Iris pigment epithelial cell (primary cell): Measurements from ENCODE around the gene DUSP11.
"Not testable (repeated sequence)": the region's sequence is repeated elsewhere in the genome, so short reads cannot be mapped to it uniquely, and the experiment has no call there.

Experiments used
- DNase-seq: peaks from one replicate; pipeline ENCODE4 v3.0.0-alpha.2; 2011; ENCODE audit warnings: low read depth

DUSP11 gene

GRCh38 chr2:73779467-73780236 lies at the start of gene DUSP11:
Gene DUSP11, minus strand, starts transcription at chr2:73780103. Its CDS starts 129 bp downstream, at chr2:73779974.
- DNase-seq = peak; percentile 91

- DNase-seq = peak; percentile 96
Observed at GRCh38 chr2:73828818-73829570, 49.1 kb upstream of the DUSP11 start, which contains the start of gene STAMBP. Gene STAMBP, plus strand, starts transcription at chr2:73828961. Its CDS starts 1,896 bp downstream, at chr2:73830857.

GRCh38 chr2:73828389-73828817 lies 48.5 kb upstream of the DUSP11 start:
- no peak for DNase-seq

GRCh38 chr2:73827660-73828388 lies 47.9 kb upstream of the DUSP11 start:
- DNase-seq = no peak

- DNase-seq = peak; percentile 65
Observed at GRCh38 chr2:73827018-73827417, 47.1 kb upstream of the DUSP11 start.

GRCh38 chr2:73825408-73825807 lies 45.5 kb upstream of the DUSP11 start:
- DNase-seq = no peak

GRCh38 chr2:73823916-73824523 lies 44.1 kb upstream of the DUSP11 start:
- DNase-seq = peak; percentile 88

GRCh38 chr2:73823416-73823815 lies 43.5 kb upstream of the DUSP11 start:
- no peak for DNase-seq

- no peak for DNase-seq
Observed at GRCh38 chr2:73822991-73823390, 43.1 kb upstream of the DUSP11 start.

GRCh38 chr2:73822276-73822675 lies 42.4 kb upstream of the DUSP11 start:
- no peak for DNase-seq

- no peak for DNase-seq
Observed at GRCh38 chr2:73821669-73822068, 41.8 kb upstream of the DUSP11 start.

GRCh38 chr2:73821227-73821626 lies 41.3 kb upstream of the DUSP11 start:
- no peak for DNase-seq

- no peak for DNase-seq
Observed at GRCh38 chr2:73818296-73818695, 38.4 kb upstream of the DUSP11 start.

- DNase-seq = no peak
Observed at GRCh38 chr2:73812635-73813034, 32.7 kb upstream of the DUSP11 start.

GRCh38 chr2:73811878-73812277 lies 32.0 kb upstream of the DUSP11 start:
- DNase-seq = no peak

- DNase-seq = not testable (repeated sequence)
Observed at GRCh38 chr2:73783883-73784282, 4.0 kb upstream of the DUSP11 start, which contains the start of gene C2orf78. Gene C2orf78, plus strand, starts transcription at chr2:73784183. Its CDS starts 127 bp downstream, at chr2:73784310.

- not testable (repeated sequence) for DNase-seq
Observed at GRCh38 chr2:73783402-73783801, 3.5 kb upstream of the DUSP11 start.

- no peak for DNase-seq
Observed at GRCh38 chr2:73780237-73780582, 307 bp upstream of the DUSP11 start.

GRCh38 chr2:73778867-73779466 lies 936 bp downstream of the DUSP11 start:
- DNase-seq = not testable (repeated sequence)

GRCh38 chr2:73776869-73777519 lies 2.9 kb downstream of the DUSP11 start:
- peak; percentile 81 for DNase-seq

- peak; percentile 43 for DNase-seq
Observed at GRCh38 chr2:73776381-73776780, 3.5 kb downstream of the DUSP11 start.
